GM18502 (cell line): ENCODE data around the gene UNC5CL.

Source experiments
- ATAC-seq: cut with Tn5 transposase; IDR thresholded peaks from one replicate; pipeline ENCODE4 v1.9.1; 2021; ENCODE audit warnings: mild to moderate bottlenecking; ENCODE audit not compliant: unreplicated experiment, poor library complexity

Gene UNC5CL

GRCh38 chr6:40983752-40984151, 55.3 kb downstream of the UNC5CL start:
- ATAC-seq, result no peak

- no peak for ATAC-seq
These were observed 56.1 kb downstream of the UNC5CL start for GRCh38 chr6:40982917-40983316.

GRCh38 chr6:40978687-40979289, 60.2 kb downstream of the UNC5CL start:
- ATAC-seq, result no peak

- ATAC-seq, result no peak
These were observed 61.3 kb downstream of the UNC5CL start for GRCh38 chr6:40977695-40978094.

- ATAC-seq, result no peak
These were observed 61.9 kb downstream of the UNC5CL start for GRCh38 chr6:40977085-40977484.
